Esophagus (tissue), 2 donors: ENCODE results near the gene CCL11. TPM values are rescaled to one million over a fixed set of nuclear protein-coding genes. Genes with fewer than 3 reads are reported as not detected.

Experiments
- H3K27ac ChIP-seq, 2 donors: one replicate each; pipeline ENCODE4 v1.5.1; 2013; ENCODE audit warnings: low read depth in 2 of 2, mild to moderate bottlenecking in 2 of 2, inconsistent platforms in 1 of 2, low read length in 1 of 2, moderate library complexity in 1 of 2
- H3K27me3 ChIP-seq, 2 donors: one replicate each; pipeline ENCODE4 v1.6.1; 2013; ENCODE audit warnings: low read length in 2 of 2, control low read depth in 1 of 2, mild to moderate bottlenecking in 1 of 2; ENCODE audit not compliant: insufficient read depth in 2 of 2, control insufficient read depth in 1 of 2
- H3K36me3 ChIP-seq, 2 donors: one replicate each; pipeline ENCODE4 v1.6.1; 2013; ENCODE audit warnings: low read length in 1 of 2; ENCODE audit not compliant: control insufficient read depth in 2 of 2, insufficient read depth in 2 of 2
- H3K4me1 ChIP-seq, 2 donors: one replicate each; pipeline ENCODE4 v1.6.1; 2013; ENCODE audit warnings: low read length in 1 of 2; ENCODE audit not compliant: control insufficient read depth in 2 of 2, insufficient read depth in 2 of 2
- H3K4me3 ChIP-seq, 2 donors: one replicate each; pipeline ENCODE4 v1.5.1; 2013; ENCODE audit warnings: low read length in 2 of 2, mild to moderate bottlenecking in 2 of 2, low read depth in 1 of 2, moderate library complexity in 1 of 2
- H3K9me3 ChIP-seq, 2 donors: one replicate each; pipeline ENCODE4 v1.6.1; 2013; ENCODE audit warnings: mild to moderate bottlenecking in 2 of 2, low read depth in 1 of 2, low read length in 1 of 2, moderate library complexity in 1 of 2; ENCODE audit not compliant: control insufficient read depth in 2 of 2, insufficient read depth in 1 of 2
- WGBS, 2 donors: extraction: QIAGEN DNeasy Blood & Tissue Kit; methylation state at CpG; one replicate each; pipeline ENCODE4 v1.1.7; 2013; 5-methylcytosine and 5-hydroxymethylcytosine counted together
- polyA plus RNA-seq, 2 donors: library from polyadenylated mRNA; stranded (reverse); fragments of 200-250 nt; gene quantifications; one replicate each; pipeline ENCODE4 v1.2.3, GENCODE V29; 2013
- donor health status: healthy with polysubstance abuse.
- donor health status: Bipolar disorder and iron deficiency.

Gene CCL11
- polyA plus RNA-seq, 2 donors, result 0.29 to 0.99 TPM

- H3K4me1 ChIP-seq, result peaks cover 3% of the 10 kb centered on the region in 2 donors
- no peaks in the 10 kb centered on the region for H3K9me3 ChIP-seq
- peaks cover 0 to 2% of the 10 kb centered on the region in 2 donors for H3K27me3 ChIP-seq
- peaks cover 0 to 1% of the 10 kb centered on the region in 2 donors for H3K36me3 ChIP-seq
- H3K4me3 ChIP-seq, result peak overlapping the region in 1 of 2 donors; percentile 47
- WGBS, 2 donors, result 21 to 31% methylated on average over 5 of the region's 5 CpGs
- H3K27ac ChIP-seq, result peak overlapping the region; percentile 72 to 80
These were observed 30.2 kb upstream of the CCL11 start for GRCh38 chr17:34255381-34255732.

GRCh38 chr17:34255841-34256240, 29.7 kb upstream of the CCL11 start:
- Histone ChIP-seq H3K36me3 (peaks cover 0 to 3% of the 10 kb centered on the region in 2 donors), H3K27ac (peak overlapping the region; percentile 72 to 80), H3K27me3 (peaks cover 0 to 2% of the 10 kb centered on the region in 2 donors), H3K4me1 (peaks cover 3% of the 10 kb centered on the region in 2 donors), H3K4me3 (peak overlapping the region in 1 of 2 donors; percentile 47), H3K9me3 (no peaks in the 10 kb centered on the region)
- WGBS, 2 donors, result 47 to 58% methylated on average over 1 of the region's 1 CpG

DNA sequence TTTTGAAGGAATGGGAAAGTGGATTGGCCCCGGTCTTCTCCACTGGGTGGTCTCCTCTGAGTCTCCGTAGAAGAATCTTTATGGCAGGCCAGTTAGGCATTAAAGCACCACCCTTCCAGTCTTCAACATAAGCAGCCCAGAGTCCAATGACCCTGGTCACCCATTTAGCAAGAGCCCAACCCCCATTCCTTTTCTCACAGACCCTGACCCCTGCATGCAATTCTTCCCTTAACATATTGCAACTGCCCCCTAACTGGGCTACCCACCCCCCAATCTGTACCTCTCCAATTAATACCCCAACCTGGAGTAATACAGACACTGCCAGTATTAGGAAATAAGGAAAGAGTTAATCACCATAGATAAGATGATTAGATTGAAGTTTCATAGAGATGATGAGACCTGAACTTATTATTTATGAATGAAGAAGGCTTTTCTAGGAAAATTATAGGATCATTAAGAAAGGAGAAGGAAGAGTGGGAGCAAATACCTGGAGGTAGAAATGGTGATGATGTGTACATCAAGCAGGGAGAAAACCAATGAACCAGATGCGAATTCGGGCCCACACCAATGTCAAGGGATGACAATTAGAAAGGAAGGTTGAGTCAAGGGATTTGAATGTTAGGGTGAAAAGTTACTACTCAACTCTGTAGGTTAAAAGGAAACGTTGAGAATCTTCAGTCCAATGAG, 28.1 kb upstream of the CCL11 start:
- Histone ChIP-seq H3K36me3 (peaks cover 0 to 3% of the 10 kb centered on the region in 2 donors), H3K27ac (no peak overlapping the region), H3K4me1 (peaks cover 0 to 3% of the 10 kb centered on the region in 2 donors), H3K9me3 (no peaks in the 10 kb centered on the region), H3K27me3 (peaks cover 0 to 2% of the 10 kb centered on the region in 2 donors), H3K4me3 (no peak overlapping the region)
- WGBS, 2 donors, result 86 to 87% methylated on average over 5 of the region's 5 CpGs

DNA sequence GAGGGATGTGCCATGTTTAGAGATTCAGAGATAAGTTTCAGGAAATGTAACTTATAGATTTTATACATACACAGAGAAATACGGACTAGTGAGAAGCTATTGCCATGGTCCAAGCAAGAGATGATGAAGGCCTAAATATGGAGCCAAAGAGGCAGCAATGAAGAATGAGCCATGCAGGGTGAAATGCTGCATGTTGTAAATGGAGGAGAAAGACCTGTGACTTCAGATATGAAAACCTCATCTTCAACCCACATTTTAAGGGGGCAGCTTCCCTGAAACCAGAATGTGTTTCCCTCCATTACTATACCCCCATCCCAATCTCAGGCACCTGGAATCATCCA, 27.6 kb upstream of the CCL11 start:
- Histone ChIP-seq H3K9me3 (no peaks in the 10 kb centered on the region), H3K4me1 (peaks cover 0 to 3% of the 10 kb centered on the region in 2 donors), H3K27ac (no peak overlapping the region), H3K4me3 (no peak overlapping the region), H3K36me3 (peaks cover 0 to 3% of the 10 kb centered on the region in 2 donors), H3K27me3 (peaks cover 0 to 2% of the 10 kb centered on the region in 2 donors)
- 79 to 81% methylated on average over 1 of the region's 1 CpG for WGBS, 2 donors

GRCh38 chr17:34259146-34259545, 26.4 kb upstream of the CCL11 start:
- Histone ChIP-seq H3K4me1 (peaks cover 0 to 3% of the 10 kb centered on the region in 2 donors), H3K9me3 (no peaks in the 10 kb centered on the region), H3K36me3 (peaks cover 0 to 3% of the 10 kb centered on the region in 2 donors), H3K27ac (no peak overlapping the region), H3K4me3 (no peak overlapping the region), H3K27me3 (no peaks in the 10 kb centered on the region)

GRCh38 chr17:34260861-34261260, 24.7 kb upstream of the CCL11 start:
- H3K27me3 ChIP-seq, result no peaks in the 10 kb centered on the region
- peaks cover 0 to 3% of the 10 kb centered on the region in 2 donors for H3K4me1 ChIP-seq
- no peak overlapping the region for H3K27ac ChIP-seq
- H3K9me3 ChIP-seq, result no peaks in the 10 kb centered on the region
- WGBS, 2 donors, result 37 to 52% methylated on average over 4 of the region's 4 CpGs
- no peak overlapping the region for H3K4me3 ChIP-seq
- peaks cover 0 to 3% of the 10 kb centered on the region in 2 donors for H3K36me3 ChIP-seq

DNA sequence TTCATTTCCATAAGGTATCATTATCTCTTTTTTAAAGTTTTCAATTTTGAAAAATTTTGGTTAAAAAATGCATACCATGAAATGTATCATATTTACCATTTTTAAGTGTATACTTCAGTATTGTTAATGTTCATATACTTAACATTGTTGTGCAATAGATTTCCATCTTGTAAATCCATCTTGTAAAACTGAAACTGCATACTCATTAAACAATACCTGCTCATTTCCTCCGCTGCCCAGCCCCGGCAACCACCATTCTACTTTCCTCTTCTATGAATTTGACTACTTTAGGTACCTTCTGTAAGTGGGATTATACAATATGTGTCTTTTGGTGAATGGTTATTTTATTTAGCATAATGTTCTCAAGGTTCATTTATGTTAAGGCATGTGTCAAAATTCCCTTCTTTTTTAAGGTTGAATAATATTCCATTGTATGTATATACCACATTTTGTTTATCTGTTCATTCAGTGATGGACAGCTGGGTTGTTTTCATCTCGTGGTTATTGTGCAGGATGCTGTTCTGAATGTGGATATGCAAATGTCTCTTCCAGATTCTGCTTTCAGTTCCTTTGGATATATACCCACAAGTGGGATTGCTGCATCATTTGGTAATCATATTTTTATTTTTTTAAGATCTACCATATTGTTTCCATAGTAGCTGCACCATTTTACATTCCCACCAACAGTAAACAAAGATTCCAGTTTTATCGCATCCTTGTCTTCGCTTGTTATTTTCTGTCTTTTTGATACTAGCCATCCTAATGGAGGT, 23.8 kb upstream of the CCL11 start:
- Histone ChIP-seq H3K4me3 (no peak overlapping the region), H3K27ac (no peak overlapping the region), H3K27me3 (no peaks in the 10 kb centered on the region), H3K36me3 (peaks cover 0 to 3% of the 10 kb centered on the region in 2 donors), H3K9me3 (no peaks in the 10 kb centered on the region), H3K4me1 (peaks cover 0 to 3% of the 10 kb centered on the region in 2 donors)
- WGBS, 2 donors, result 84 to 88% methylated on average over 5 of the region's 5 CpGs

DNA sequence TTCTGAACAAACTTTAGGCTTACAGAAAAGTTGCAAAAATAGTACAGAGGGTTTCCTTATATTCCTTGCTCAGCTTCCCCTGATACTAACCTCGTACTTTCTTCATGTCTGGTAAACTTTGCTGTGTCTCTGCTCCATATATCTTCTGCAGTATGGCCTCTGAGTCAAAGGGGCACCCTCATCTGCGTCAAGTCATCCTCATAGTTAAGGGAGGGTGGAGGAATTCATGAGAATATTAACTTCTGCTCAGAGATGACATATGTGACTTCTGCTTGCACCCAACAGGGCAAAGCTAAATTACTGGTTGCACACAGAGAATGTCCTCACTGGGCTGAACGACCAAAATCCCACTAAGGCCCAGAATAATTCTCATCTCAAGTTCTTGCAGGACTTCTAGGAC, 19.8 kb upstream of the CCL11 start:
- no peak overlapping the region for H3K27ac ChIP-seq
- H3K4me1 ChIP-seq, result peaks cover 0 to 3% of the 10 kb centered on the region in 2 donors
- no peaks in the 10 kb centered on the region for H3K9me3 ChIP-seq
- WGBS, 2 donors, result 43 to 53% methylated on average over 3 of the region's 3 CpGs
- no peaks in the 10 kb centered on the region for H3K36me3 ChIP-seq
- no peaks in the 10 kb centered on the region for H3K27me3 ChIP-seq
- no peak overlapping the region for H3K4me3 ChIP-seq

DNA sequence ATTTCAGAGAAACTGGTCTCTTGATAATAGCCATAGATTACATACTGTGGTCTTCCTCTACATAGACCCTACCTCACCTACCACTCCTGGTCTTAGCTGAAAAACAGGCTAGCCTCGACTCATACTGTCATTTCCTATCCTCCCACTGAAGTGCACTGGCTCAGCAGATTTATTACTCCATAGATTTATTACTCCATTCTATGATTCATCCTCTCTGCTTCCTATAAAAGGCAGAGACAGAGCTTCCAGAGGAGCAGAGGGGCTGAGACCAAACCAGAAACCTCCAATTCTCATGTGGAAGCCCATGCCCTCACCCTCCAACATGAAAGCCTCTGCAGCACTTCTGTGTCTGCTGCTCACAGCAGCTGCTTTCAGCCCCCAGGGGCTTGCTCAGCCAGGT, 15.6 kb upstream of the CCL11 start, which contains the start of gene CCL7:
CCL7 (plus strand) TSS at position 253 of the 400 bp plus-strand sequence; CDS start at position 323, 70 bp downstream.
- H3K27ac ChIP-seq, result no peak within 1 kb of the TSS
- WGBS, 2 donors, result 23% methylated on average over 1 of the region's 1 CpG

More for the DNA sequence above, 15.6 kb upstream of the CCL11 start, which contains the start of gene CCL7:
- Histone ChIP-seq H3K9me3 (no peaks in the 10 kb centered on the region), H3K36me3 (no peaks in the 10 kb centered on the region), H3K4me3 (no peak within 1 kb of the TSS), H3K4me1 (peaks cover 0 to 3% of the 10 kb centered on the region in 2 donors), H3K27me3 (no peaks in the 10 kb centered on the region)
